Right lobe of liver (tissue), 6 donors: Measurements from ENCODE around the gene POU5F1. TPM values are rescaled to one million over a fixed set of nuclear protein-coding genes. Genes with fewer than 3 reads are reported as not detected.
"Not testable (repeated sequence)": the region's sequence is repeated elsewhere in the genome, so short reads cannot be mapped to it uniquely, and the experiment has no call there.

ENCODE experiments used
- ATAC-seq, 4 donors: fragments of 200-7000 bp; cut with Tn5 transposase; one replicate each; pipeline ENCODE4 v1.9.1; 2020; ENCODE audit warnings: mild to moderate bottlenecking in 4 of 4, moderate library complexity in 4 of 4
- DNase-seq, 3 donors: peaks; one replicate each; pipeline ENCODE4 v3.0.0-alpha.2; 2020
- H3K27ac ChIP-seq, 3 donors: fragments of 200-600 bp; one replicate each; pipeline ENCODE4 v1.8.0; 2022
- H3K27me3 ChIP-seq, 2 donors: fragments of 200-600 bp; one replicate each; pipeline ENCODE4 v1.8.0; 2022
- H3K36me3 ChIP-seq, 4 donors: fragments of 200-600 bp; sonication (generic) in 1 of 4; one replicate each; pipeline versions ENCODE4 v1.5.1 to v1.8.0; 2017 to 2022; ENCODE audit warnings: control low read depth in 1 of 4
- H3K4me1 ChIP-seq, 4 donors: fragments of 200-600 bp; sonication (generic) in 1 of 4; one replicate each; pipeline versions ENCODE4 v1.5.1 to v1.8.0; 2017 to 2022; ENCODE audit warnings: control low read depth in 1 of 4
- H3K4me3 ChIP-seq, 3 donors: fragments of 200-600 bp; one replicate each; pipeline ENCODE4 v1.8.0; 2022
- H3K9me3 ChIP-seq, 4 donors: fragments of 200-600 bp; sonication (generic) in 1 of 4; one replicate each; pipeline versions ENCODE4 v1.5.1 to v1.8.0; 2017 to 2022; ENCODE audit warnings: control low read depth in 1 of 4
- POLR2A ChIP-seq: fragments of 450-650 bp; IDR thresholded peaks from one replicate; pipeline ENCODE4 v1.6.1; 2017; ENCODE audit warnings: antibody characterized with exemption, mild to moderate bottlenecking
- WGBS: methylation state at CpG from one replicate; pipeline ENCODE4 v1.1.6; 2018; ENCODE audit warnings: low coverage, low lambda C conversion rate; ENCODE audit not compliant: insufficient coverage; ENCODE audit errors: missing lambda C conversion rate; 5-methylcytosine and 5-hydroxymethylcytosine counted together
- intact Hi-C, 2 donors: fragments of 100-400 bp; cut with DNase I; formaldehyde crosslinking; loops; one replicate each; pipeline versions ENCODE4 v1.11.2 to v1.14.1; 2022
- long read RNA-seq: library from polyadenylated mRNA; unstranded; transcript quantifications from one replicate; pipeline ENCODE4 v2.0.0, GENCODE V29; 2019
- total RNA-seq, 6 experiments: library from RNA; depleted of rRNA in 2 of 6; stranded (reverse); fragments of >200 nt in 2 of 6; fragmentation: NEBNext Ultra II Directional in 3 of 6; extraction: Animal tissue kit (Norgen Biotek cat#: 25700) in 3 of 6; gene quantifications; one replicate each; pipeline versions ENCODE4 v1.1.0 to v1.2.4, GENCODE V29; 2016 to 2023
- TF ChIP-seq, protein P1 (sequence below), 4 donors: fragments of 200-600 bp in 3 of 4; fragments of 450-650 bp in 1 of 4; IDR thresholded peaks; one replicate each; pipeline versions ENCODE4 v1.5.1 to v1.8.0; 2016 to 2022; ENCODE audit warnings: antibody characterized with exemption in 4 of 4, mild to moderate bottlenecking in 2 of 4
- donor health status: DM: no; HTN: yes; CAD: no.
- donor health status: DM: no; HTN: no; CAD: no.
- donor health status: DM: no; HTN: no; CAD: no.
- donor health status: DM: no; HTN: yes; CAD: no.
- donor health status: DM: no; HTN: yes; CAD: no.

Gene POU5F1
- total RNA-seq: 1 to 10 TPM in 5 of 6 experiments, under 1 TPM in 1; 0.71 to 3.8 (median 2.6) TPM
- long read RNA-seq: 0 reads

DNA sequence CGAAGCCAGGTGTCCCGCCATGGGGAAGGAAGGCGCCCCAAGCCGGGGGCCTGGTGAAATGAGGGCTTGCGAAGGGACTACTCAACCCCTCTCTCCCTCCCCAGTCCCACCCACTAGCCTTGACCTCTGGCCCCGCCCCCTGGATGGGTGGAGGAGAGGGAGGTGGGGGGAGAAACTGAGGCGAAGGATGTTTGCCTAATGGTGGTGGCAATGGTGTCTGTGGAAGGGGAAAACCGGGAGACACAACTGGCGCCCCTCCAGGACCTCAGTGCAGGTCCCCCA, at the start of gene POU5F1:
Gene POU5F1, minus strand, starts transcription at position 83 of the 282 bp plus-strand sequence. Its CDS starts 62 bp downstream, at position 21.
- 83% methylated on average over 5 of the region's 9 CpGs for WGBS
- no peak within 1 kb of the TSS for H3K4me3 ChIP-seq
- no peak within 1 kb of the TSS for H3K27ac ChIP-seq
- TF ChIP-seq, protein P1, sequence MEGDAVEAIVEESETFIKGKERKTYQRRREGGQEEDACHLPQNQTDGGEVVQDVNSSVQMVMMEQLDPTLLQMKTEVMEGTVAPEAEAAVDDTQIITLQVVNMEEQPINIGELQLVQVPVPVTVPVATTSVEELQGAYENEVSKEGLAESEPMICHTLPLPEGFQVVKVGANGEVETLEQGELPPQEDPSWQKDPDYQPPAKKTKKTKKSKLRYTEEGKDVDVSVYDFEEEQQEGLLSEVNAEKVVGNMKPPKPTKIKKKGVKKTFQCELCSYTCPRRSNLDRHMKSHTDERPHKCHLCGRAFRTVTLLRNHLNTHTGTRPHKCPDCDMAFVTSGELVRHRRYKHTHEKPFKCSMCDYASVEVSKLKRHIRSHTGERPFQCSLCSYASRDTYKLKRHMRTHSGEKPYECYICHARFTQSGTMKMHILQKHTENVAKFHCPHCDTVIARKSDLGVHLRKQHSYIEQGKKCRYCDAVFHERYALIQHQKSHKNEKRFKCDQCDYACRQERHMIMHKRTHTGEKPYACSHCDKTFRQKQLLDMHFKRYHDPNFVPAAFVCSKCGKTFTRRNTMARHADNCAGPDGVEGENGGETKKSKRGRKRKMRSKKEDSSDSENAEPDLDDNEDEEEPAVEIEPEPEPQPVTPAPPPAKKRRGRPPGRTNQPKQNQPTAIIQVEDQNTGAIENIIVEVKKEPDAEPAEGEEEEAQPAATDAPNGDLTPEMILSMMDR (IDR thresholded peaks at IDR 0.05): no peak
- TF ChIP-seq POLR2A: no peak
- no peak for DNase-seq
- no peaks in the 10 kb centered on the region for H3K9me3 ChIP-seq
- no peaks in the 10 kb centered on the region for H3K27me3 ChIP-seq
- intact Hi-C loops: no loop called here
- H3K4me1 ChIP-seq: no peaks in the 10 kb centered on the region
- no peaks in the 10 kb centered on the region for H3K36me3 ChIP-seq
- ATAC-seq: no peak

DNA sequence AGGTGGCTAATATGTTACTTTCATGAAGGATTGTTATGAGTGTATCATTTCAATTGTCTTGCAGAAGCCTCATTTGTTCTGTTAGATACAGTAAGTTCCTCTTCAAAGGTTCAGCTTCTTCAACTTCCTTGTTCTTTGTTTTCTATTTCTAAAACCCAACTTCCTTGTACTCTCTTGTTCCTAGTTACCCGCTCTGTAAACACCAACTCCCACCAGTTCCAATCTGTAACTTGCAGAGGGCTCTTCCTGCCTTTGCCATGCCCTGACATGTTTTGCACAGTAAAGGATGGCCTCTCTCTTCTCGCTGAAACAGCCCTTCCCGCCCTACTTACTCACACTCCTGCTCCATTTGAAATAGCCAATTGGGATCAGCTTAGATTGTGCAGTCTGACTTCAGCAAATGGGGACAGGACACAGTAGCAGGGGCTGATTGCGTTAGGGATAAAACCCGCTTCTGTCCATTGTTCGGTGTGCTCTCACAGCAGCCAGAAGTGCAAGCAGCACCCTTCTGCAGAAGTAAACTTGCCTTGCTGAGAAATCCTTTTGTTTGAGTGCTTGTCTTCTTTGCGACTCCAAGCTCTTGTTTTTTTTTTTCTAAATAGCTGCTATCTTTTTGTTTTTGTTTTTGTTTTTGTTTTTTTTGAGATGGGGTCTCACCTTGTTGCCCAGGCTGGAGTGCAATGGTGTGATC, 45.9 kb upstream of the POU5F1 start:
- 65% methylated on average over 6 of the region's 7 CpGs for WGBS
- H3K27me3 ChIP-seq: no peaks in the 10 kb centered on the region
- H3K9me3 ChIP-seq: no peaks in the 10 kb centered on the region
- H3K4me3 ChIP-seq: no peak overlapping the region
- H3K36me3 ChIP-seq: no peaks in the 10 kb centered on the region
- no peaks in the 10 kb centered on the region for H3K4me1 ChIP-seq
- ATAC-seq (peak; percentile 58 to 75 (median 68)), DNase-seq (peak in 1 of 3 donors; percentile 46)
- TF ChIP-seq, protein P1 (IDR thresholded peaks at IDR 0.05): no peak
- TF ChIP-seq POLR2A: no peak
- H3K27ac ChIP-seq: peak overlapping the region in 1 of 3 donors; percentile 15
- intact Hi-C loops: no loop called here

DNA sequence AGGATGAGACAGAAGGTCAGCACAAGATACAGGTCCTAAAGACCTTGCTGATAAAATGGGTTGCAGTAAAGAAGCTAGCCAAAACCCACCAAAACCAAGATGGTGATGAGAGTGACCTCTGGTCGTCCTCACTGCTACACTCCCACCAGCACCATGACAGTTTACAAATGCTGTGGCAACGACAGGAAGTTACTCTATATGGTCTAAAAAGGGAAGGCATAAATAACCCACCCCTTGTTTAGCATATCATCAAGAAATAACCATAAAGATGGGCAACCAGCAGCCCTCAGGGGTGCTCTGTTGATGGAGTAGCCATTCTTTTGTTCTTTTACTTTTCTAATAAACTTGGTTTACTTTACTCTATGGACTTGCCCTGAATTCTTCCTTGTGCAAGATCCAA, 44.7 kb upstream of the POU5F1 start:
- WGBS: 39% methylated on average over 2 of the region's 2 CpGs
- H3K36me3 ChIP-seq, H3K4me3 ChIP-seq, intact Hi-C loops, H3K9me3 ChIP-seq, H3K4me1 ChIP-seq, H3K27me3 ChIP-seq, ATAC-seq: not testable (repeated sequence)
- H3K27ac ChIP-seq: peak overlapping the region in 1 of 3 donors; percentile 15
- DNase-seq: peak in 1 of 3 donors; percentile 38

DNA sequence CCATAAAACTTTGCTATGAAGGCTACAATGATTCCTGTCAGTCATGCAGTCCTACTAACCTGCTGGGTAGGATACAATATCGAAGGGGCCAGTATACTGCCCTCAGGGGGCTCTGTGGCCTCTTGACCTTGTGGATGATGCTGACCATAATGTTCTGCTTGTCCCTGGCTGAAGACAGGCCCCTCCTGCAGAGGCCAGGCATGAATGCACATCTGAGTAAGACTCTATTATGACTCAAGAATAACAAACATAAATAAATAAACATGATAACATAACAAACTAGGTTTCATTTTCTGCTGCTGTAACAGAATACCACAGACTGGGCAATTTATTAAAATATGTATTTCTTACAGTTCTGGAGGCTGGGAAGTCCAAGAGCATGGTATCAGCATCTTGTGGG, 44.0 kb upstream of the POU5F1 start:
- Histone ChIP-seq H3K36me3 (no peaks in the 10 kb centered on the region), H3K27me3 (no peaks in the 10 kb centered on the region), H3K27ac (no peak overlapping the region), H3K4me3 (no peak overlapping the region), H3K9me3 (no peaks in the 10 kb centered on the region), H3K4me1 (peaks cover 0 to 2% (median 0%) of the 10 kb centered on the region in 4 donors)
- WGBS: 100% methylated on average over 1 of the region's 1 CpG
- no peak for ATAC-seq
- TF ChIP-seq, protein P1 (IDR thresholded peaks at IDR 0.05): no peak
- no peak for TF ChIP-seq POLR2A
- peak in 1 of 3 donors; percentile 25 for DNase-seq
- intact Hi-C loops: no loop called here

DNA sequence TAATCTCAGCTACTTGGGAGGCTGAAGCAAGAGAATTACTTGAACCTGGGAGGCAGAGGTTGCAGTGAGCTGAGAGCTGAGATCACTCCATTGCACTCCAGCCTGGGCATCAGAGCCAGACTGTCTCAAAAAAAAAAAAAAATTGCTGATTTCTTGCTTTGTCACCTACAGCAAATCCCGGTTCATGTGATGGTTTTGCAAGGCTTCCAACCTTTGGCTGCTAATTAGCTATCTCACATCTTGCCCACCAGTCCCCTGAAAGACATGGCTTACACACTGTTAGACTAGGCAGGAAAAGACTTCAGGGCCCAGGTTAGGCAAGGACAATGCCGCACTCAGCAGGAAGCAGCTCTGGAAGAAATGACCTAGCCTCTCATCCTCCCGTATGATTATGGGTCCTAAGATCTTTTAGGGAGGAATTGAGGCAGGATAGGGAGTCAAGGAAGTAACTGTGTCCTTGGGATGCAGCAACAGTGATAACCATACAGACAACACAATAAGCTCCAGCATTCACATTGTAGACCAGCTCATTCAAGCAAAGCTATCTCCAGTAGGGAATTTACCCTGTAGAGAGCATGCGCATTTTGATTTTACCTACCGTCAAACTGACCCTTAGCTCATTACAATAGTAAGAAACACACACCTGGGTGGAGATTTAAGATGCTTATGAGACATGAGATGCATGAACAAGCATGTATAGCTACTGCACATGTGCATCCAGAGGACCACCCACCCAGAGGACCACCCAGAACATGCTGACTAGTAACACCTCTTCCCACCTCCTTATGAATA, 40.5 kb upstream of the POU5F1 start:
- WGBS: 48% methylated on average over 4 of the region's 5 CpGs
- no peaks in the 10 kb centered on the region for H3K9me3 ChIP-seq

More for the DNA sequence above, 40.5 kb upstream of the POU5F1 start:
- Histone ChIP-seq H3K4me1 (peaks cover 0 to 18% (median 8%) of the 10 kb centered on the region in 4 donors), H3K4me3 (no peak overlapping the region), H3K27me3 (no peaks in the 10 kb centered on the region), H3K27ac (no peak overlapping the region), H3K36me3 (no peaks in the 10 kb centered on the region)
- no peak for DNase-seq
- no peak for ATAC-seq
- no peak for TF ChIP-seq POLR2A
- TF ChIP-seq, protein P1 (IDR thresholded peaks at IDR 0.05): no peak
- intact Hi-C loops: no loop called here
